OCI-LY3 (cell line): ENCODE results near the gene MRPS14.

Experiments
- H2AFZ ChIP-seq: fragments of 200-600, 300-600 bp; shearing (Covaris generic); 2 replicates; pipeline ENCODE4 v1.6.0; 2014; ENCODE audit warnings: antibody characterized with exemption, low read depth, low read length
- H3K27ac ChIP-seq: fragments of 200-600, 300-600 bp; sonication (generic); 2 replicates; pipeline ENCODE4 v1.5.1; 2014; ENCODE audit warnings: mild to moderate bottlenecking, low read length, moderate library complexity, mixed read lengths
- H3K27me3 ChIP-seq: fragments of 200-600, 300-600 bp; sonication (generic); 2 replicates; pipeline ENCODE4 v1.6.1; 2014; ENCODE audit warnings: low read depth, low read length, mixed read lengths
- H3K36me3 ChIP-seq: fragments of 200-600, 300-600 bp; sonication (generic); replicated peaks from 2 replicates; pipeline ENCODE3; 2014; ENCODE audit warnings: low read depth, low read length, mixed read lengths
- H3K4me1 ChIP-seq: fragments of 300-600, 200-600 bp; sonication (generic); 2 replicates; pipeline ENCODE4 v1.6.1; 2014; ENCODE audit warnings: low read length, mixed read lengths
- H3K4me2 ChIP-seq: fragments of 200-600, 300-600 bp; sonication (generic); 2 replicates; pipeline ENCODE4 v1.6.1; 2014; ENCODE audit warnings: low read length, mixed read lengths
- H3K4me3 ChIP-seq: fragments of 300-600, 200-600 bp; sonication (generic); 2 replicates; pipeline ENCODE4 v1.5.1; 2014; ENCODE audit warnings: antibody characterized with exemption, mild to moderate bottlenecking, low read length, moderate library complexity
- H3K79me2 ChIP-seq: fragments of 300-600, 200-600 bp; shearing (Covaris generic); 2 replicates; pipeline ENCODE4 v1.6.1; 2014; ENCODE audit warnings: mild to moderate bottlenecking, low read length, mixed read lengths
- H3K9ac ChIP-seq: fragments of 300-600, 200-600 bp; shearing (Covaris generic); 2 replicates; pipeline ENCODE4 v1.6.0; 2014; ENCODE audit warnings: mild to moderate bottlenecking, low read length, moderate library complexity
- H3K9me3 ChIP-seq: fragments of 200-600, 300-600 bp; shearing (Covaris generic); 2 replicates; pipeline ENCODE4 v1.6.1; 2014; ENCODE audit warnings: low read length, mixed read lengths; ENCODE audit not compliant: insufficient read depth
- H4K20me1 ChIP-seq: fragments of 200-600, 300-600 bp; sonication (generic); 2 replicates; pipeline ENCODE4 v1.6.1; 2016; ENCODE audit warnings: low read length, mixed read lengths; ENCODE audit not compliant: insufficient read depth
- CTCF ChIP-seq: fragments of 200-600, 300-600 bp; sonication (generic); IDR thresholded peaks from 2 replicates; pipeline ENCODE4 v1.5.1; 2014; ENCODE audit warnings: antibody characterized with exemption, low read length, low read depth
- EZH2phosphoT487 ChIP-seq: fragments of 200-600 bp; shearing (Covaris generic); IDR thresholded peaks from 2 replicates; pipeline ENCODE4 v1.6.1; 2018; ENCODE audit warnings: antibody characterized with exemption, mixed run types, low read depth

Gene MRPS14

GRCh38 chr1:175043824-175044223, 20.6 kb upstream of the MRPS14 start:
- TF ChIP-seq CTCF (no peak), EZH2phosphoT487 (no peak)
- no peaks in the 10 kb centered on the region for H3K4me1 ChIP-seq
- no peaks in the 10 kb centered on the region for H4K20me1 ChIP-seq

GRCh38 chr1:175042650-175043049, 19.4 kb upstream of the MRPS14 start:
- Histone ChIP-seq H3K9me3 (no peaks in the 10 kb centered on the region), H4K20me1 (no peaks in the 10 kb centered on the region), H3K79me2 (no peaks in the 10 kb centered on the region), H3K36me3 (no peaks in the 10 kb centered on the region), H2AFZ (no peak overlapping the region), H3K27me3 (peaks cover 12% of the 10 kb centered on the region; the same call in 1 of the 2 replicates), H3K9ac (no peak overlapping the region), H3K4me2 (no peak overlapping the region), H3K27ac (no peak overlapping the region), H3K4me3 (no peak overlapping the region), H3K4me1 (no peaks in the 10 kb centered on the region)
- no peak for TF ChIP-seq EZH2phosphoT487
- TF ChIP-seq CTCF = no peak

More at GRCh38 chr1:175043824-175044223, 20.6 kb upstream of the MRPS14 start:
- H3K4me2 ChIP-seq = no peak overlapping the region
- H3K27ac ChIP-seq = no peak overlapping the region
- peaks cover 15% of the 10 kb centered on the region; the same call in 1 of the 2 replicates for H3K27me3 ChIP-seq
- H3K9me3 ChIP-seq = no peaks in the 10 kb centered on the region
- no peaks in the 10 kb centered on the region for H3K36me3 ChIP-seq
- no peak overlapping the region for H3K4me3 ChIP-seq
- H3K9ac ChIP-seq = no peak overlapping the region
- no peaks in the 10 kb centered on the region for H3K79me2 ChIP-seq
- no peak overlapping the region for H2AFZ ChIP-seq

- no peak overlapping the region for H2AFZ ChIP-seq
- H3K4me1 ChIP-seq = no peaks in the 10 kb centered on the region
- TF ChIP-seq CTCF (no peak), EZH2phosphoT487 (no peak)
- no peaks in the 10 kb centered on the region for H3K9me3 ChIP-seq
- no peak overlapping the region for H3K9ac ChIP-seq
- no peaks in the 10 kb centered on the region for H3K36me3 ChIP-seq
- H4K20me1 ChIP-seq = no peaks in the 10 kb centered on the region
- H3K27me3 ChIP-seq = peaks cover 12% of the 10 kb centered on the region; the same call in 1 of the 2 replicates
- no peak overlapping the region for H3K4me2 ChIP-seq
- H3K79me2 ChIP-seq = no peaks in the 10 kb centered on the region
- no peak overlapping the region for H3K4me3 ChIP-seq
- no peak overlapping the region for H3K27ac ChIP-seq
Measured at GRCh38 chr1:175040324-175040879, 17.2 kb upstream of the MRPS14 start.

GRCh38 chr1:175037416-175037815, 14.2 kb upstream of the MRPS14 start:
- no peak overlapping the region for H3K9ac ChIP-seq
- no peaks in the 10 kb centered on the region for H3K79me2 ChIP-seq
- TF ChIP-seq CTCF (no peak), EZH2phosphoT487 (no peak)
- no peaks in the 10 kb centered on the region for H4K20me1 ChIP-seq
- H3K4me3 ChIP-seq = no peak overlapping the region
- no peaks in the 10 kb centered on the region for H3K4me1 ChIP-seq
- no peaks in the 10 kb centered on the region for H3K9me3 ChIP-seq
- no peak overlapping the region for H2AFZ ChIP-seq
- no peak overlapping the region for H3K27ac ChIP-seq
- H3K36me3 ChIP-seq = no peaks in the 10 kb centered on the region
- no peaks in the 10 kb centered on the region; the same call in 1 of the 2 replicates for H3K27me3 ChIP-seq
- H3K4me2 ChIP-seq = no peak overlapping the region
